GM12801 (cell line): ENCODE data around the gene ANO1.

Source experiments
- CTCF ChIP-seq: IDR thresholded peaks from one replicate; pipeline ENCODE4 v1.5.1; 2011; ENCODE audit warnings: control low read depth; ENCODE audit not compliant: insufficient read length; ENCODE audit errors: extremely low read depth

Gene ANO1

DNA sequence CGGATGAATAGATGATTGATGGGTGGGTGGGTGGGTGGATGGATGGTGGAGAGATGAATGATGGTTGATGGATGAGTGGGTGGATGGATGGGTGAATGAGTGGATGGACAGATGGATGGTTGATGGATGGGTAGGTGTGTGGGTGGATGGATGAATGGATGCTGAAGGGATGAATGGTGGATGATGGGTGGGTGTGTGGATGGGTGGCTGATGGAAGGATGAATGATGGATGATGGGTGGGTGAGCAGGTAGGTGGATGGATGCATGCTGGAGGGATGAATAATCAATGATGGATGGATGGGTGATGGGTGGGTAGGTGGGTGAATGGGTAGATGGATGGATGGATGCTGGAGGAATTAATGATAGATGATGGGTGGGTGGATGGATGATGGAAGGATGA is 40.5 kb downstream of the ANO1 start:
- TF ChIP-seq CTCF, result no peak

- no peak for TF ChIP-seq CTCF
These were observed 41.4 kb downstream of the ANO1 start for GRCh38 chr11:70119502-70119901.

DNA sequence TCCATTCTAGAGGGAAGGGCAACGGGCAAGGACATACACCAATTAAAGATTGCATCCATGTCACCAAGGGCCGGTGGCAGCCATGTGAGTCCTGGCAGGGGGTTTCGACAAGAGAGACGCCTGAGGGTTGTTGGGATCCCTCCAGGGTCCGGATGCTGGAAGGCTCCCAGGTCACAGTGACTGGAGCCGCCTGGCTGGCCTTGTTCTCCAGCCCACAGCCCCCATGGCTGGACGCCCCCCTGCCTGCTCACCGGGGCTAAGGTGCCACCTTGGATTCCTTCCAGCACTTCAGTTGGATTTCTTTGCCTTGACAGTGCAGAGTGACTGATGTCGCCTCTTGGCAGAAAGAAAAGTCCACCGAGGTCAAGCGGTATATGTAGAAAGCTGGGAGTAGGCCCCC is 42.6 kb downstream of the ANO1 start:
- TF ChIP-seq CTCF, result no peak

- TF ChIP-seq CTCF, result no peak
These were observed 44.5 kb downstream of the ANO1 start for GRCh38 chr11:70122490-70123198.

DNA sequence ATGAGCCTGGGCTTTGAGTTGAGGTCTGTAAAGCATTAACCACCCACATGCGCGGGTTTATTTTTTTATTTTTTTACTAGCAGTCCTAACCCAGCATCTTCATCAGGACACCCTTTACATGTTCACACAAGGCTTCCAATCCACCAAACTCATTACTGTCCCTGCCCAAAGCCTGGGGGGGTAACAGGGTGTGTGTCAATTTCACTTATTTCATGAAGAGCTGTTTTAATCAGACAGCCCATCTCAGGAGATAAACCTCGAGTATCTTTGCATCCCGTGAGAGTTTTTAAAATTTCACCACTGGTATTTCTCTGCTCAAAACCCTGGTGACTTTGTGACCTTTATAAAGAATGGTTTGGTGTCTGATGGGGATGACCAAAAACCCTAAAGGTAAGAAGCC is 45.6 kb downstream of the ANO1 start:
- TF ChIP-seq CTCF, result no peak

DNA sequence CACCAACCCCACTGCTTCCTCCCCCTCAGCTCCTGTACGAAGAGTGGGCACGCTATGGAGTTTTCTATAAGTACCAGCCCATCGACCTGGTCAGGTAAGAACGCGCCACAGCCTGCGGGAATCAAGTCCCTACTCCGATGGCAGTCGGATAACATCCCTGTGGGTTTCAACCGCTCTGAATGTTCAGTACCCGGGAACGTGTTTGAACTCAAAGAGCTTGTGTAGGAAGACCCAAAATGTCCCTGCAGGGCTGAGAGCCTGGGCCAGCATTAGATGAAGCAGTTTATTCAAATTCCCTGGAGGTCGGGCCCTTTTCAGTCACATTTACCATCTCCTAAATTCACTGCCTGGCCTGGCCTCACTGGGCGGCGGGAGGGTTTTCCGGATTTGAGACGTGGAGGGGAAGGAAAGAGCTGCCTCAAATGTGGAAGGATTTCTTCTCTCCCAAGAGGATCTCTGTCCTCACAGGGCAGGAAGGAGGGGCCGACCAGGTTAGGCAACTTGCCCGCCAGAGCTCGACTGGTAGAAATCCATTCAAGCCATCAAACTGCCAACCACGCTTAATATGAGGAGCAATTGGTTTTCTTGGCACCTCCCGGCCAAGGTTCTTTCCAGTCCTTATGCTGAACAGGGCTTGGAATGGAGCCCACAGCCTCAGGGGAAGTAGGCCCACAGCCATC is 46.3 kb downstream of the ANO1 start:
- no peak for TF ChIP-seq CTCF

DNA sequence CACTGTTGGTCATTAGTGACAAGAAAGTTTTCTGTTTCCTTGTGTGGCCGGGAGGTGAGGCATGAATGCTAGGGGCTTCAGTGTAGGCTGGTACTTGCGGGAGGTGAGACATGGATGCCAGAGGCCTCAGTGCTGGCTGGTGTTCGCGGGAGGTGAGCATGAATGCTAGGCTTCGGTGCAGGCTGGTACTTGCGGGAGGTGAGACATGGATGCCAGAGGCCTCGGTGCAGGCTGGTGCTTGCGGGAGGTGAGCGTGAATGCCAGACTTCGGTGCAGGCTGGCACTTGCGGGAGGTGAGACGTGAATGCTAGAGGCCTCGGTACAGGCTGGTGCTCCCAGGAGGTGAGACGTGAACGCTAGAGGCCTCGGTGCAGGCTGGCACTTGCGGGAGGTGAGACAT is 48.4 kb downstream of the ANO1 start:
- TF ChIP-seq CTCF, result no peak
